Measurements from ENCODE around the gene CAPN7. TPM values are rescaled to one million over a fixed set of nuclear protein-coding genes. Genes with fewer than 3 reads are reported as not detected.
A peak's percentile ranks its signal among the peaks of the same experiment; 100 is the strongest.

The CAPN7 gene
- total RNA-seq, 2 donors from 2014 or later: 25.4 to 35.0 TPM

DNA sequence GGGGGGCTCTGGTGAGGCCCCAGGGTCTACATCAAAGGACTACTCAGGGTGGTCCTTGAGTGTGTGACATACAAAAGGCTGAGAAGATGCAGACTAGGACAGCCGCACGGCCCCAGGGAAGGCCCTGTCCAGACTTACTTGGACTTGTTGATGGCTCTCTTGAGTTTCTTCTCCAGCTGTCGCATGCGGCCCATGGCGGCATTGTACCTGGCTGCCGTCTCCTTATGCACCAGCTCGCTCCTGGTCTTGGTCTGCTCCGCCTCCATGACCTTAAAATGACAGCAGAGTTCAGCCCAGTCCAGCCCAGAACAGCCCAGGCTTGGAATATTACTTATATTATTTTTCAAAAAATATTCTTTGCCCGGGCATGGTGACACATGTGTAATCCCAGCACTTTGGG, 56.0 kb downstream of the CAPN7 start:
- Mint-ChIP-seq H3K9me3 (no peaks in the 10 kb centered on the region), H3K36me3 (no peaks in the 10 kb centered on the region), H3K27ac (peak overlapping the region; percentile 83 to 84)
- ATAC-seq (no peak), DNase-seq (ENCODE audit: low spot score in 2 of 2) (no peak)

DNA sequence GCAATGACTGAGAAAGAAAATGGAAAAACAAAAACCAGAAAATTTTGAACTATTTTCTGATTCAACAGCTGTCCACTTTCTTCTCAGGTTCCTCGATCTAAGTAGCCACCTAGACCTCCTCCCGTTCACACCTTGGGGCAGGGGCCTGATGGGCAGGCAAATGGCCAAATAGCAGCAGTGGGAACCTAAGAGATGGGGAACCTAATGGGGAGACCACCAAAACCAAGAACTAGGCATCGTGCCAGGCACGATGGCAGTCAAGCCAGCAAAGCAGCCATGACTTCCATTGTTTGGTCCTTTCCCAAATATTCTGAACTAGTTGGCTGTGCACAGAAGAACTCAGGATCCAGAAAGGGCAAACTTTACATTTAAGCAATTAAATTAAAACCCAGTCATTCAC, 57.1 kb downstream of the CAPN7 start:
- DNase-seq (ENCODE audit: low spot score in 2 of 2): no peak
- ATAC-seq: no peak
- Mint-ChIP-seq H3K9me3 (no peaks in the 10 kb centered on the region), H3K27ac (no peak overlapping the region), H3K36me3 (no peaks in the 10 kb centered on the region)

DNA sequence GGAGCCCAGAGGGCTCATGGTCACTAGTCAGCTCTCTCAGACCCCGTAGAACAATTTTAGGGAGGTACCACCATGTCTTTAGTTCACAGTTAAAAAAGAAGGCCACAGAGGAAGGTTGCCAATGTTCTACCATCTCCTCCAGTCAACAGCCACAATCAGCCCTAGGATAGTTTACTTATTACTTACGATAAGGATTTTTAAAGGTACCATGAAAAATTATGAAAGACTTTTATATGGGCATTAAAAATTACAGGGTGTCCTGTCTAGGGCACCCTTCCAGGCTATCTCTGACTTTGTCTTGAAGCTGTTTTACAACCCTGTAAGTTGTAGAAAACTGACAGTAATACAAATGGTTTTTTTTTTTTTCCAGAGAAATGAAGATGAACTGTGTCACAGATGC, 57.9 kb downstream of the CAPN7 start:
- H3K36me3 Mint-ChIP-seq: peaks cover 0 to 1% of the 10 kb centered on the region in 2 donors

GRCh38 chr3:15264486-15264885, 58.4 kb downstream of the CAPN7 start:
- DNase-seq (ENCODE audit: low spot score in 2 of 2): no peak
- H3K36me3 Mint-ChIP-seq: peaks cover 0 to 6% of the 10 kb centered on the region in 2 donors
- H3K9me3 Mint-ChIP-seq: no peaks in the 10 kb centered on the region
- ATAC-seq: no peak
- H3K27ac Mint-ChIP-seq: peak overlapping the region; percentile 50 to 73

More for the DNA sequence above, 57.9 kb downstream of the CAPN7 start:
- no peak for ATAC-seq
- Mint-ChIP-seq H3K27ac (no peak overlapping the region), H3K9me3 (no peaks in the 10 kb centered on the region)
- DNase-seq (ENCODE audit: low spot score in 2 of 2): no peak

- Mint-ChIP-seq H3K27ac (peak overlapping the region; percentile 73 to 81), H3K36me3 (peaks cover 0 to 6% of the 10 kb centered on the region in 2 donors), H3K9me3 (no peaks in the 10 kb centered on the region)
- no peak for DNase-seq (ENCODE audit: low spot score in 2 of 2)
- no peak for ATAC-seq
Measured at GRCh38 chr3:15265655-15266509, 59.8 kb downstream of the CAPN7 start.

GRCh38 chr3:15266510-15267376, 60.7 kb downstream of the CAPN7 start:
- Mint-ChIP-seq H3K9me3 (no peaks in the 10 kb centered on the region), H3K27ac (peak overlapping the region in 1 of 2 donors; percentile 73), H3K36me3 (peaks cover 0 to 6% of the 10 kb centered on the region in 2 donors)
- no peak for ATAC-seq
- DNase-seq (ENCODE audit: low spot score in 2 of 2): no peak

DNA sequence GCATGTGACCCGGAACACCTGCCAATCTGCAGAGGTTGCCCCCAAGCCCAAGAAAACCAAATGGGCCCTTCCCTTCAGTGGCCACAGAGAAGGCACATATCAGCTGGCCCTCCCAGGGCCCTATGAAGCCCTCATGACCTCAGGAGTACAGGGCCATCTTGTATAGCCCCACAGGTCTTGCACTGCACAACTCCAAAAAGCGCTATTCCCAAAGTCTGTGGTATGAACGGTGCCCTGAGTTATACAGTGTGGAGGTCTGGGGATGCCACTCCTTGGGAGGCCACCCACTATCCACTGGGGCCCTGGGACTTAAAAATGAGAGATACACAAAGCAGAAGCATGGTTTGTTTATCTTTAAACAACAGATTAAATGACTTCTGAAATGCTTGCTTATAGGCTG, 61.5 kb downstream of the CAPN7 start:
- DNase-seq (ENCODE audit: low spot score in 2 of 2) (no peak), ATAC-seq (no peak)
- peaks cover 0 to 6% of the 10 kb centered on the region in 2 donors for H3K36me3 Mint-ChIP-seq
- H3K27ac Mint-ChIP-seq: no peak overlapping the region
- H3K9me3 Mint-ChIP-seq: no peaks in the 10 kb centered on the region

- peak; percentile 71 to 86 for DNase-seq (ENCODE audit: low spot score in 2 of 2)
- peak; percentile 57 for ATAC-seq
- H3K27ac Mint-ChIP-seq: no peak overlapping the region
- H3K36me3 Mint-ChIP-seq: peaks cover 0 to 6% of the 10 kb centered on the region in 2 donors
- H3K9me3 Mint-ChIP-seq: no peaks in the 10 kb centered on the region
Measured at GRCh38 chr3:15268033-15268631, 62.1 kb downstream of the CAPN7 start.

DNA sequence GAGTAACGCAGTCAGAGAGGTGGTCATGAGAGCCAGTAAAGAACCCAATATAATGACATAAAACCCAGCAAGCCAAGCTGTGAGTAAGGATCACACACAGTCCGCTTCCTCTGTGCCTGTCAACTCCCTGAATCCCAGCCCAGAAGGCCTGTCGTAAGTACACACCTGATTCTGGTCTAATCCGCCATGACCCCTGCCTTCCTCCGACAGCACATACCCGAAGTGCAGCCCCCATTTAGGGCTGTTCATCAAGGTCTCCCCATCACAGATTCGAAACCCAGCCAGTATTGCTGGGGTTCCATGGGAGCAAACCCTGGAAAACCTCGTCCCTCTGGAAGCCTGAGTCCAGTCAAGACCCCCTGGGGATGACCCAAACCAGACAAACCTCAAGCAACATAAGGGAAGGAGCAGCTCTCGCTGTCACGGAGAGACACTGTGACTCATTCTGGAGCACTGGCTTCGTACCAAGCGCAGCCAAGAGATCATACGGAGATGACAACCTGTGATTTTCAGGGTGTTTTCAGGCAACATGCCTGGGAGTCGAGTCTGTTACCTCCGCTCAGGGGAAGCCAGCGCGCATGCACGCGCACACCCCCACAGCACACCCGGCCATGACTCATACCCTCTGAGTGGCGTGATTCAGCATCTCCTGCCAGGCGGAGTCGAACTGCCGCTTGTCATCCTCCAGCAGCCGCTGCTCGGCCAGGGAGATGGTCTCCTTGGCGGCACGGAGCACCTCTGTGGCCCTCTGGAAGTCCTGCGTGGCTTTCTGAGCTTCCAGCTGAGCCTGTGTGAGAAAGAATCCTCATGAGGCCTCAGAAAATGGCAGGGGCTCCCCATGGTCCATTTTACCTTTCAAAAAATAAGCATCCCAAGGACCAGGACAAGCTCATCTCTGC, 63.3 kb downstream of the CAPN7 start:
- Mint-ChIP-seq H3K9me3 (no peaks in the 10 kb centered on the region), H3K36me3 (peaks cover 0 to 12% of the 10 kb centered on the region in 2 donors), H3K27ac (peak overlapping the region; percentile 54 to 77)
- peak; percentile 76 to 89 for DNase-seq (ENCODE audit: low spot score in 2 of 2)
- peak; percentile 81 to 90 for ATAC-seq

GRCh38 chr3:15271030-15271429, 65.0 kb downstream of the CAPN7 start:
- ATAC-seq (no peak), DNase-seq (ENCODE audit: low spot score in 2 of 2) (no peak)
- Mint-ChIP-seq H3K27ac (no peak overlapping the region), H3K9me3 (no peaks in the 10 kb centered on the region), H3K36me3 (peaks cover 0 to 12% of the 10 kb centered on the region in 2 donors)

GRCh38 chr3:15271785-15272381, 65.8 kb downstream of the CAPN7 start:
- ATAC-seq (peak; percentile 54 to 66), DNase-seq (ENCODE audit: low spot score in 2 of 2) (peak; percentile 47 to 78)
- Mint-ChIP-seq H3K27ac (peak overlapping the region; percentile 61 to 63), H3K36me3 (peaks cover 0 to 12% of the 10 kb centered on the region in 2 donors), H3K9me3 (no peaks in the 10 kb centered on the region)

DNA sequence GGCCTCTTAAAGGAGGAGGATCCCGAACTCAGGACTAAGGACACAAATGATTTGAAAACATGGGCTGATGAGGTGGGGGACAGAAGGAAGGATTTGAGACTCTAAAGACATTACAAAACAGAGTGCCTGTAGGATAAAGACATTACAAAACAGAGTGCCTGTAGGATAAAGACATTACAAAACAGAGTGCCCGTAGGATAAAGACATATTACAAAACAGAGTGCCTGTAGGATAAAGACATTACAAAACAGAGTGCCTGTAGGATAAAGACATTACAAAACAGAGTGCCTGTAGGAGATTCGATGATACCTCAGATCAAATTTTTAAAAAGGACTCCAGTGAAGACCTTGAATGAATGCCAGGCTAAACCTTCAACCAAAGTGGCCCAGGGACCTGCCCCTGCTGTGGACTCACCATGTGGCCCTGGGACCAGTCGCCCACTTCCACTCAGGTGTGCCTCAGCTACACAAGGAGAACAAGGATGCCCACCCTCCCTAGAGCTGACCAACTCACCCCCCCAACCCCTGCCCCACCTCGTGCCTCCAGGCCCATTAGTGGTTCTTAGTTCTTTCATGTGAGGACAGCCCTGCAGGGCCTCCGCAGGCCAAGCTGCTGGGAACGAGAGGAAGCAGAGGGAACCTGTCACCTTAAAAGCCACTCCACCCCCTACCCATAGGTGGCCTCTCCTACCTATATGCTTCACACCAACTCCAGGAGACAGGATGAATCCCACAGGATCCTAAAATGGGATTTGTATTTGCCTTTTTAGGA, 66.6 kb downstream of the CAPN7 start:
- peaks cover 0 to 12% of the 10 kb centered on the region in 2 donors for H3K36me3 Mint-ChIP-seq
- H3K9me3 Mint-ChIP-seq: no peaks in the 10 kb centered on the region
- ATAC-seq: no peak
- no peak for DNase-seq (ENCODE audit: low spot score in 2 of 2)
- peak overlapping the region in 1 of 2 donors; percentile 61 for H3K27ac Mint-ChIP-seq

- DNase-seq (ENCODE audit: low spot score in 2 of 2) (no peak), ATAC-seq (no peak)
- peaks cover 0 to 12% of the 10 kb centered on the region in 2 donors for H3K36me3 Mint-ChIP-seq
- H3K27ac Mint-ChIP-seq: no peak overlapping the region
- no peaks in the 10 kb centered on the region for H3K9me3 Mint-ChIP-seq
Measured at GRCh38 chr3:15273227-15273626, 67.2 kb downstream of the CAPN7 start.

DNA sequence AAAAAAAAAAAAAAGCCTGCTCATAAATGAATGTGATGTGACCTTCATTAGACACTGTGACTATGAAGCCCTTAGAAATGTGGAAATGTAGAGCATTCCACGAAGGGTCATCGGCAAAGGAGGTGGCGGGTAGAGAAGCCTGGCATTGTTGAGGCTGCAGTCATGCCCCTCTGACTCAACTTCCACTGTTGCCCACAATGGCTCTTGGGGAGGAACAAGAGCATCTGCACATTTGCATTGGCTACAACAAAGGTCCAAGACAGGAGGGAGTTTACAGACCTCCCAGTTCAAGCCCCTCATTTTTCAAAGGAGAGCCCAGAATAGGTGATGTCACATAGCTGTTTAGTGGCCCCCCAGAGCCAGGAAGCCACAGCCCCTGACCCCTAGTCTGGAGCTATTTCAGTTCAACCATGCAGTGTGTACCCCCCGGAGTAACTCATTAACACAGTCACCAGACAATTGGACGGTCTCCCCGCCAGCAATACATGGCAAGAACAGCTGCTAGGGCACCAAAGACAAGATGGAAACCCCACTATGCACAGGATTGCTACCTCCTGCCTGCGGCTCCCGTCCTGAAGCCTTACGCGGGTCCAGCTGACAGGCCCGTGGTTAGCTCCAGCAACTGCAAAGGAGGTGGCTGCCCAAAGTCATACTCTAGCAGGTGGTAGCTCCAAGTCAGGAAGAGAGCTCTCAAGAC, 70.1 kb downstream of the CAPN7 start:
- Mint-ChIP-seq H3K36me3 (peaks cover 0 to 5% of the 10 kb centered on the region in 2 donors), H3K9me3 (no peaks in the 10 kb centered on the region), H3K27ac (no peak overlapping the region)
- DNase-seq (ENCODE audit: low spot score in 2 of 2) (no peak), ATAC-seq (no peak)

Measured in activated naive CD4-positive, alpha-beta T cell treated with anti-CD3 and anti-CD28 coated beads, Interleukin-2, amount 50 U/mL, for 72 hours (primary cell).